ELF-1 (cell line): Measurements from ENCODE around the gene C12orf56.
A peak's percentile ranks its signal among the peaks of the same experiment; 100 is the strongest.
"Not testable (repeated sequence)": the region's sequence is repeated elsewhere in the genome, so short reads cannot be mapped to it uniquely, and the experiment has no call there.

Experiments
- DNase-seq: peaks from one replicate; pipeline ENCODE4 v3.0.0-alpha.2; 2016; ENCODE audit warnings: low read depth, low spot score

Gene C12orf56

DNA sequence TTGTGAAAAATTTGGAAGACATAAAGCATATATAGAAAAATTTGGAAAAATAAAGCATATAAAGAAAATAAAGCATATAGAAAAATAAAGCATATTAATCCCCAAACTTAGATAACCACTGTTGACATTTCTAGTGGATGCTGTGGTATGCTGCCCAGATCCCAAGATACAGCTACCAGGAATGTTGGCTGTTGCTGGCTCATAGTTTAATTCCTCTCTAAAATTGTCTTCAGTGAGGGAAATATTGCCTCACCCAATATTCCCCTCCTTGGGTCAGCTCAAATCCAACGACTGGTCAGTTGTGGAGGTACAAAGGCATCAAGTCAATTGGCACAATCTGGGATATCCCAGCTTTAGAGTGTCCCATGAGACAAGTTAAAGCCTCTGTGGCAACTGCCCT is 158.4 kb downstream of the C12orf56 start:
- no peak for DNase-seq

DNA sequence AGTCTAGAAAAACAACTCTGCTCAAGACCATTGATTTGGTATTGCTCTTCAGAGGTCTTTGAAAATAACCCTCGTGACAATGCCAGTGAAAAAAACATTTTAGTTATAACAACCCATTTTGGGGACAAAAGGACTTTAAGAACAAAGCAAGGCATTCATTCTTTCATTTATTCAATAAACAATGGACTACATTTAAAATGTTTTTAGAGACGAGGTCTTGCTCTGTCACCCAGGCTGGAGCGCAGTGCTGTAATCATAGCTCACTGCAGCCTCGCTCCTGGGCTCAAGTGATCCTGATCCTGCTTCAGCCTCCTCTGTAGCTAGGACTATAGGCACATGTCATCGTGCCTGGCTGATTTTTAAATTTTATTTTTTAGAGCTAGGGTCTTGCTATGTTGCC is 160.8 kb downstream of the C12orf56 start:
- DNase-seq = no peak

DNA sequence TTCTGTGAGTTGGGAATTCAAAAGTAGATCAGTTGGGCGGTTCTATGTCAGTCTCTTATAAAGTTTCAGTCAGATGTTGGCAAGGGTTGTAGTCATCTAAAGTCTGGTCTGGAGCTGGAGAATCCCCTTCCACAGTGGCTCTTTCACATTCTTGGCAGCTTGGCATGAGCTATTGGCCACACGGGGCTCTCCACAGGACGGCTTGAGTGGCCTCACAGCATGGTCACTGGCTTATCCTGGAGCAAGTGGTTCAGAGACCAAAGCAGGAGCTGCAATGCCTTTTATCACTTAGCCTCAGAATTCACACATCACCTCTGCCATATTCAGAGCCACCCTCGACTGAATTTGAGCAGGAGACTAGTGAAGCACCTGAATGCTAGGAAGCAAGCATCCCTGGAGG is 161.3 kb downstream of the C12orf56 start:
- DNase-seq = peak; percentile 3

DNA sequence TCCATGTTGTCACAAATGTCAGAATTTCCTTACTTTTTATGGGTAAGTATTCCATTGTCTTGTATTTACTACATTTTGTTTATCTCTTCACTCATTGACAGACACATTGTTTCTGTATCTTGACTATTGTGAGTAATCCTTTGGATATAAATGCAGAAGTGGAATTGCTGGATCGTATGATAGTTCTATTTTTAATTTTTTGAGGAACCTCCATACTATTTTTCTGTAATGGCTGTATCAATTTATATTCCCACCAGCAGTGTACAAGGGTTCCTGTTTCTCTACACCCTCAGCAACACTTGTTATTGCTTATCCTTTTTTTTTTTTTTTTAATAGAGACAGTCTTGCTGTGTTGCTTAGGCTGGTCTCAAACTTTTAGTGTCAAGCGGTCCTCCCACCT is 164.9 kb downstream of the C12orf56 start:
- DNase-seq = no peak

DNA sequence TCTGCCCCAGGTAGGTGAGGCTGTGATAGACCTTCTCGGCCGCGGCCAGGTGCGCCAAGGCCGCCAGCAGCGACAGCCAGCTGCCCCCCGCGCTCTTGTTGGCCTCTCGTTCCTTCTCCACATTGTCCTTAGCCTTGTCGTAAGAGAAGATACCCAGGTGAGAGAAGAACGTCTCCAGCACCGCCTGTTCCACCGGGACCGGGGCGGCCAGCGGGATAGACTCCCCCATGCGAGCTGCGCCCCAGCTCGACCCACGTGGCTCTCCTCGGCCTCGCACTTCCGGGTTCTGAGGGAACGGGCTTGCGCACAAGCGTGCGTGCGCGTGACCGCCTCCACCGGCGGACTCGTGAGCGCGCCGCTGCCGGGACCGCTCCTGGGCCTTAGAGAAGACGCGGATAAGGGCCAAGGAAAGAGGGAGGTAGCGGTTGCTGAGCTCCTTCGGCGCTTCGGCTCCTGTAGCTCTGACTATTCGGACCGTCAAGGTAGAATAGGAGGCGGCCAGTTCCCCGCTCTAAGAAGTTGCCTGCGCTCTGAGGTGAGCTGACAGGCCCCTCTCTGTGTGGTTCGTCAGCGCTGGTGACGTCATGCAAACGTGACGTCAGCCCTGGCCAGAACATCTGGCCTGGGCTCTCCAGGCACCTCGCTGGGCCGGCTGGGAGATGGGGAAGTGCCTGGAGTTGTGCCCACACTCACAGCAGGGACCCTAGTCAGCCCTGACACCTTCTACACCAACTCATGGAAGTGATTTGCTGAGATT is 168.4 kb downstream of the C12orf56 start, which contains the start of gene KICS2:
Gene KICS2 (minus strand): TSS at position 288 of the 757 bp plus-strand sequence. CDS start 59 bp downstream, at position 229.
- DNase-seq = peak; percentile 97

DNA sequence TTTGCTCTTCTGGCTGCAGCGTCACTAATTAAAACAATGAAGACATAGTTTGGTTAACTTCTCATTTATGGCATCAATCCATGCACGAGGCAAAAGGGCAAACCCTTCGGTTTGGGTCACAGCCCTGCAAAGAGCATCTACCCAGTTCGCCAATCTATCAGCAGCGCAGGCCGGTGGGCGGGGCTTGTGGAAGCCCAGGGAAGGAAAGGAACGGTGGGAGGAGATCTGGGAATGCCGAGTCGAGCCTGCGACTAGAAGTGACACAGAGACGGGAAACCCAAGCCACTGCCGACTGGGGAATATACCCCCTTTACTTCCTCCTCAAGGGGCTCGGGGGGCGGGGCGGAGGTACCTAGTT is 168.9 kb downstream of the C12orf56 start:
- DNase-seq = peak; percentile 91

DNA sequence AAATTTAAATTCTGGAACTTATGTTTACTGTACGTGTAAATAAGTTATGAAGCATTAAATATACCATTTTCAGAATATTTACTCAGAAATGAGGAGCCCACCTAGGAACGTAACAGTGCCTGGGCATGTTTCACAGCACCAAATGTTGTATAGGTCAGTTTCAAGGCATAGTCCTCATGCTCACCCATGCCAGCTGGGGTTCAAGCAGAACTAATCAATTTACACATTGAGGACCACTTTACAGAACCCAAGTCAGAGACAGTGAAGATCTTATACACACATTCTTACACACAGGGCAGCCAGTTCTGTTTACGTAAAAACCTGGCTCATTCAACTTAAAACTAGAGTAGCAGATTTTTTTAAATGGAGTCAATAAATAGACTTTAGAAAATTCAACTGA is 170.5 kb downstream of the C12orf56 start:
- no peak for DNase-seq

DNA sequence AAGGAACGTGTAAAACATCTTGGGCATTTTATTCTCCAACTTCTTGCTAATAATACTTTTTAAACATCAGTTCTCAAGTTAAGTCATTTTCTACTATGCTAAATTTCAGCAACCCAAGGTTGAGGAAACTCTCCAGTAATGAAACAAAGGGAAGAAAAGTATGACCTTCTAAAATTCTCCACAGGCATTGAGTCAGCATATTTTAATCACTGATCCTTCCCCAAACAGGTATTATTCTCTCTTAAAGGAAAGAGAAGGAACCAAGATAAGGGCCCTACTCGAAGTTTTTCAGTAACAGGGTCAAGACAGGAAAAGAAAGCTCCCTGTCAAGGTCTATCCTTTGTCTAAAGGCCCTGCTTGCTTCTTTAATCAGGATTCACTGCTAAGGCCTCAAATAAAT is 171.4 kb downstream of the C12orf56 start:
- no peak for DNase-seq

DNA sequence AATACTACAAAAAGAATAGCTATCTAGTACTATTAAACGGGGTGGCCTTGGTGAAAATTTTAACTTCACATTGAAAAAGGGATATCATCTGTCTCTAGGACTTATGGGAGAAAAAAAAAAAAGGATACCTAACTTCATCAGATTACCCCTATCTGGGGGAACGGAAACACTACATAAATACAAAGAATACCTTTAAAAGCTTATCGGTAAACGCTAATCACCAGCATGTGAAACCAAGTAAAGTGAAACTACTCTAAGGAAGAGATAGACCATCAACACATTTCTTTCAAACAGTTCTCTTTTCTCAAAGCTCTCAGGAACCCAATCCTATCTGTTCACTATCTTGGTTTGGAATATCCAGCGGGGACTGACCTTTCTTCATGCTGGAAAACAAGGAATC is 172.0 kb downstream of the C12orf56 start:
- no peak for DNase-seq

DNA sequence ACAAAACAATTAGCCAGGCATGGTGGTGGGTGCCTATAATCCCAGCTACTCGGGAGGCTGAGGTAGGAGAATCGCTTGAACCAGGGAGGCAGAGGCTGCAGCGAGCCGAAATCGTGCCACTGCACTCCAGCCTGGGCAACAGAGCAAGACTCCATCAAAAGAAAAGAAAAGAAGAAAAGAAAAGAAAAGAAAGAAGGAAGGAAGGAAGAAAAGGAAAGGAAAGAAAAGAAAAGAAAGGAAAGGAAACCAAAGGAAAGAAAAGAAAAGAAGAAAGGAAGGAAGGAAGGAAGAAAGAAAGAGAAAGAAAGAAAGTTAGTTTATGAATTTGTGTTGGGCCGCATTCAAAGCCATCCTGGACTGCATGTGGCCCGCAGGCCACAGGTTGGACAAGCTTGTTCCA is 172.9 kb downstream of the C12orf56 start:
- not testable (repeated sequence) for DNase-seq

DNA sequence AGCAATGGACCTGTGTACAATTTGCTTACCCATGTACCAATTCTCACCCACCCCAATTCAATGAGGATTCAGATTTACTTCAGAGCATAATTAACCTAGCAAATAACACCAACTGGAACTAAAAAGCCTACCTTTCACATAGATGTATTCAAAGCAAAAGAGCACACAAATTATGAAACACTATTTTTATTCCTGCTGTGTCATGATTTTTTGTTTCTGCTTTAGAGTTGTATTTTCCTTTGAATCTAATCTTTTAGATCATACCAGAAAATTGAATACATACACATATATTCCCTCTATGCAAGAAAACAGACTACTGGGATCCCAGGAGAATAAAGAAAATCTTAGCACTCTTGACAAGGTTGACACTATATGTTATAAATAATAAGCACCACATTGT is 174.3 kb downstream of the C12orf56 start:
- no peak for DNase-seq
